ENCODE measurements around the gene TMCC2. TPM values are rescaled to one million over a fixed set of nuclear protein-coding genes. Genes with fewer than 3 reads are reported as not detected.
A peak's percentile ranks its signal among the peaks of the same experiment; 100 is the strongest.

The TMCC2 gene
- total RNA-seq, 1 donor from 2014 or later = 3.4 TPM

- Mint-ChIP-seq H3K27ac (ENCODE audit: unreplicated experiment) (no peak overlapping the region), H3K9me3 (ENCODE audit: unreplicated experiment) (no peaks in the 10 kb centered on the region), H3K4me1 (ENCODE audit: unreplicated experiment) (peaks cover 23% of the 10 kb centered on the region), H3K27me3 (ENCODE audit: unreplicated experiment) (peaks cover 32% of the 10 kb centered on the region), H3K4me3 (ENCODE audit: unreplicated experiment) (no peak overlapping the region), H3K36me3 (ENCODE audit: unreplicated experiment) (no peaks in the 10 kb centered on the region)
- DNase-seq (ENCODE audit: extremely low spot score, unreplicated experiment) = no peak
- TF ChIP-seq CTCF (IDR thresholded peaks at IDR 0.05) = no peak
These were observed 3.0 kb upstream of the TMCC2 start for GRCh38 chr1:205224736-205225135.

GRCh38 chr1:205225901-205226765, 1.6 kb upstream of the TMCC2 start:
- peak; percentile 65 for DNase-seq (ENCODE audit: extremely low spot score, unreplicated experiment)
- Mint-ChIP-seq H3K27ac (ENCODE audit: unreplicated experiment) (no peak overlapping the region), H3K27me3 (ENCODE audit: unreplicated experiment) (peaks cover 32% of the 10 kb centered on the region), H3K4me1 (ENCODE audit: unreplicated experiment) (peaks cover 27% of the 10 kb centered on the region), H3K4me3 (ENCODE audit: unreplicated experiment) (no peak overlapping the region), H3K36me3 (ENCODE audit: unreplicated experiment) (no peaks in the 10 kb centered on the region), H3K9me3 (ENCODE audit: unreplicated experiment) (no peaks in the 10 kb centered on the region)
- no peak for TF ChIP-seq CTCF (IDR thresholded peaks at IDR 0.05)

- peak overlapping the region; percentile 84 for H3K4me3 Mint-ChIP-seq (ENCODE audit: unreplicated experiment)
- peaks cover 27% of the 10 kb centered on the region for H3K4me1 Mint-ChIP-seq (ENCODE audit: unreplicated experiment)
- no peak overlapping the region for H3K27ac Mint-ChIP-seq (ENCODE audit: unreplicated experiment)
- no peak for TF ChIP-seq CTCF (IDR thresholded peaks at IDR 0.05)
- no peaks in the 10 kb centered on the region for H3K9me3 Mint-ChIP-seq (ENCODE audit: unreplicated experiment)
- no peaks in the 10 kb centered on the region for H3K36me3 Mint-ChIP-seq (ENCODE audit: unreplicated experiment)
- DNase-seq (ENCODE audit: extremely low spot score, unreplicated experiment) = peak; percentile 27
- H3K27me3 Mint-ChIP-seq (ENCODE audit: unreplicated experiment) = peaks cover 32% of the 10 kb centered on the region
These were observed 720 bp upstream of the TMCC2 start for GRCh38 chr1:205226868-205227583.

GRCh38 chr1:205228093-205228521, 361 bp downstream of the TMCC2 start:
- Mint-ChIP-seq H3K9me3 (ENCODE audit: unreplicated experiment) (no peaks in the 10 kb centered on the region), H3K4me3 (ENCODE audit: unreplicated experiment) (peak overlapping the region; percentile 80), H3K27me3 (ENCODE audit: unreplicated experiment) (peaks cover 30% of the 10 kb centered on the region), H3K4me1 (ENCODE audit: unreplicated experiment) (peaks cover 27% of the 10 kb centered on the region), H3K27ac (ENCODE audit: unreplicated experiment) (no peak overlapping the region), H3K36me3 (ENCODE audit: unreplicated experiment) (no peaks in the 10 kb centered on the region)
- TF ChIP-seq CTCF (IDR thresholded peaks at IDR 0.05) = no peak
- DNase-seq (ENCODE audit: extremely low spot score, unreplicated experiment) = no peak

- DNase-seq (ENCODE audit: extremely low spot score, unreplicated experiment) = peak; percentile 76
- Mint-ChIP-seq H3K27ac (ENCODE audit: unreplicated experiment) (no peak overlapping the region), H3K9me3 (ENCODE audit: unreplicated experiment) (no peaks in the 10 kb centered on the region), H3K4me3 (ENCODE audit: unreplicated experiment) (peak overlapping the region; percentile 80), H3K36me3 (ENCODE audit: unreplicated experiment) (no peaks in the 10 kb centered on the region), H3K27me3 (ENCODE audit: unreplicated experiment) (peaks cover 24% of the 10 kb centered on the region), H3K4me1 (ENCODE audit: unreplicated experiment) (peaks cover 27% of the 10 kb centered on the region)
- peak; percentile 19 for TF ChIP-seq CTCF (IDR thresholded peaks at IDR 0.05)
These were observed 1.7 kb downstream of the TMCC2 start for GRCh38 chr1:205229399-205229871.
